Tibial nerve (tissue), 3 donors: Measurements from ENCODE around the gene TMEM135.

Source experiments
- CTCF ChIP-seq, 5 experiments: fragments of 200-600 bp in 3 of 5; fragments of 450-650 bp in 2 of 5; sonication (generic) in 3 of 5; IDR thresholded peaks; one replicate each; pipeline ENCODE4 v1.5.1; 2016 to 2019; ENCODE audit warnings: antibody characterized with exemption in 5 of 5, mild to moderate bottlenecking in 3 of 5, moderate library complexity in 2 of 5
- POLR2A ChIP-seq, 2 donors: fragments of 450-650 bp; IDR thresholded peaks; one replicate each; pipeline ENCODE4 v1.6.1; 2017; ENCODE audit warnings: antibody characterized with exemption in 2 of 2, mild to moderate bottlenecking in 2 of 2, moderate library complexity in 2 of 2

DNA sequence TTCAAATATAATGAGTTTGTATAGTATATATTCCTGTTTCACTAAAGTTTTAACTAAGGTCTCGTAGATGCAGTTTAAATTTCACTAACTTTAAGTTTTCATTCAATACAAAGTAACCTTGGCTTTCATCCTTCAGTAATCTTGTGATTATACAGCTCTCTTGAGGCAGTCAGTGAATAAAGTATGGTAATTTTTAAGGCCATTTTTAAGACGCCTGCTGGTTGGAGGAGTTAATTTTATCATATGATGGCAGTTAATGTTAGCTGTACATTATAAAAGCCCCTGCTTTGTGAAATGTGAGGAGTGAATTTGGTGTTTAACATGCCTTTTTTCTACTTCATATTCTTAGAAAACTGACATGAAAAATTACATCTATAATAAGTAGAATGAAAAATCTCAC lies 163.6 kb downstream of the TMEM135 start:
- no peak for TF ChIP-seq CTCF (IDR thresholded peaks at IDR 0.05)
- no peak for TF ChIP-seq POLR2A (IDR thresholded peaks at IDR 0.05)
